Endothelial cell of umbilical vein (primary cell): ENCODE results near the gene RAB8A.

Experiments used
- CTCF ChIP-seq, 2 donors: IDR thresholded peaks; 1 replicate in 1 of 2; 2 replicates in 1 of 2; pipeline ENCODE4 v1.5.1; 2011; ENCODE audit warnings: low read length in 2 of 2, mild to moderate bottlenecking in 2 of 2, moderate library complexity in 2 of 2, control low read depth in 1 of 2, inconsistent platforms in 1 of 2, low read depth in 1 of 2; ENCODE audit not compliant: insufficient read depth in 1 of 2; ENCODE audit errors: extremely low read depth in 1 of 2
- EZH2 ChIP-seq: IDR thresholded peaks from 2 replicates; pipeline ENCODE4 v1.6.1; 2012; ENCODE audit warnings: borderline replicate concordance, low read depth, mild to moderate bottlenecking, moderate library complexity, low read length, inconsistent platforms; ENCODE audit not compliant: severe bottlenecking
- FOS ChIP-seq: IDR thresholded peaks from 2 replicates; pipeline ENCODE4 v1.6.1; 2011; ENCODE audit warnings: mild to moderate bottlenecking, low read length, moderate library complexity, borderline replicate concordance; ENCODE audit not compliant: insufficient read depth
- GATA2 ChIP-seq: IDR thresholded peaks from 2 replicates; pipeline ENCODE4 v1.7.0; 2011; ENCODE audit warnings: low read depth, mild to moderate bottlenecking, moderate library complexity, mixed read lengths, low read length; ENCODE audit not compliant: insufficient read length, insufficient read depth
- JUN ChIP-seq: IDR thresholded peaks from 2 replicates; pipeline ENCODE4 v1.6.1; 2011; ENCODE audit warnings: borderline replicate concordance, low read depth; ENCODE audit not compliant: insufficient read length, insufficient read depth
- MAX ChIP-seq: IDR thresholded peaks from 2 replicates; pipeline ENCODE4 v1.6.1; 2011; ENCODE audit not compliant: insufficient read depth, insufficient read length
- MYC ChIP-seq: IDR thresholded peaks from one replicate; pipeline ENCODE4 v1.6.1; 2011; ENCODE audit warnings: mild to moderate bottlenecking, low read depth, low read length
- POLR2A ChIP-seq: IDR thresholded peaks from 2 replicates; pipeline ENCODE4 v1.6.1; 2012; ENCODE audit warnings: low read depth, mild to moderate bottlenecking, control low read depth, low read length
- POLR2AphosphoS5 ChIP-seq: IDR thresholded peaks from 2 replicates; pipeline ENCODE4 v1.6.1; 2012; ENCODE audit warnings: low read depth, mild to moderate bottlenecking, control low read depth, low read length, moderate library complexity; ENCODE audit not compliant: insufficient read depth

GRCh38 chr19:16070366-16070990 is 41.2 kb upstream of the RAB8A start:
- TF ChIP-seq CTCF (IDR thresholded peaks at IDR 0.05; ENCODE audit: extremely low read depth in 1 of 2, insufficient read depth in 1 of 2, low read depth in 1 of 2, low read length in 2 of 2) = no peak
- TF ChIP-seq POLR2A = peak; percentile 65
- no peak for TF ChIP-seq EZH2
- peak; percentile 90 for TF ChIP-seq POLR2AphosphoS5
- peak; percentile 60 for TF ChIP-seq FOS
- TF ChIP-seq MYC = no peak
- TF ChIP-seq MAX = no peak
- TF ChIP-seq JUN = no peak
- TF ChIP-seq GATA2 = peak; percentile 71
